ENCODE measurements around the gene KLHDC8A. TPM values are rescaled to one million over a fixed set of nuclear protein-coding genes. Genes with fewer than 3 reads are reported as not detected.
"Not testable (repeated sequence)": the region's sequence is repeated elsewhere in the genome, so short reads cannot be mapped to it uniquely, and the experiment has no call there.

The KLHDC8A gene, protein sequence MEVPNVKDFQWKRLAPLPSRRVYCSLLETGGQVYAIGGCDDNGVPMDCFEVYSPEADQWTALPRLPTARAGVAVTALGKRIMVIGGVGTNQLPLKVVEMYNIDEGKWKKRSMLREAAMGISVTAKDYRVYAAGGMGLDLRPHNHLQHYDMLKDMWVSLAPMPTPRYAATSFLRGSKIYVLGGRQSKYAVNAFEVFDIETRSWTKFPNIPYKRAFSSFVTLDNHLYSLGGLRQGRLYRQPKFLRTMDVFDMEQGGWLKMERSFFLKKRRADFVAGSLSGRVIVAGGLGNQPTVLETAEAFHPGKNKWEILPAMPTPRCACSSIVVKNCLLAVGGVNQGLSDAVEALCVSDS
- 1 to 10 TPM in 1 of 3 donors, under 1 TPM in 2; 0.17 to 1.8 (median 0.78) TPM for total RNA-seq
- long read RNA-seq, donor 1, partial matches to known transcripts = 1 of 1 reads
- long read RNA-seq, donor 1, other reads (novel, unspliced or antisense) = 0 of 1 reads
- long read RNA-seq, donor 2 = 0 reads

DNA sequence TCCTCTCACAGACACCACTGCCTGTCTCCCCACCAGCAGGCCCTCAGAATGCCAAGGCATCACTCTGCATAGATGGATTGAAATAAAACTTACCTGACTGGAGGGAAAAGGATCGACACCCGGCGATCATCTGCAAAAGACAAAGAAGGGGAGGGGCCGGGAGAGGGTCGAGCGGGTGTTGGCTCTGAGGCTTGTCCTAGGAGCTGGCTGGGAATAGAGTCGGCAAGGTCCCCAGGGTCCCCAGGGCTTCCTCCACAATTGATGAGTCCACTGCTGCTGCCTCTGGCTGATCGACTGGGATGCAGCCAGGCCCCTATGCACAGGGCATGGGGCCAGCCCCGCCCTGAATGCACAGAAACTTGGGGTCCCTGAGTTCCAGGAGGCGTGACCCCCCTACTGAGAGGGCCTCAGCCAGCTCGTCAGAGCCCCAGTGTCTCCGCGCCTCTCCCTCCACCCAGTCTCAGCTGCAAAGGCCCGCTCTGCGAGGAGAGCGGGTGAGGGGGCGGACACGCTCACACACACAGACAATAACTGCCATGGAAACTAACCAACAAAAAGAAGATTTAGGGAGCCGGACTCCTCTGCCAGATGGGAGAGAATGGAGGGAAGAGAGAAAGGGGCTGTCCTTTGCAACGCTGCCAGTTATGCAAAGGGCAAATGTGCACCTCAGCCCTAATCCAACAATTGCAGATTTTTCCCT, at the start of gene KLHDC8A:
KLHDC8A (minus strand) TSS at position 483 of the 700 bp plus-strand sequence. CDS start 13,318 bp downstream, outside the sequence.
- no peaks in the 10 kb centered on the region for H3K9me3 ChIP-seq
- H3K4me1 ChIP-seq (ENCODE audit: low read depth) = peaks cover 13% of the 10 kb centered on the region
- DNase-seq (no peak), ATAC-seq (no peak)
- no peak within 1 kb of the TSS for H3K4me3 ChIP-seq
- intact Hi-C loops (cut with DNase I, micrococcal nuclease) = no loop called here
- no peaks in the 10 kb centered on the region for H3K36me3 ChIP-seq (ENCODE audit: low read depth)
- TF ChIP-seq, protein P1, sequence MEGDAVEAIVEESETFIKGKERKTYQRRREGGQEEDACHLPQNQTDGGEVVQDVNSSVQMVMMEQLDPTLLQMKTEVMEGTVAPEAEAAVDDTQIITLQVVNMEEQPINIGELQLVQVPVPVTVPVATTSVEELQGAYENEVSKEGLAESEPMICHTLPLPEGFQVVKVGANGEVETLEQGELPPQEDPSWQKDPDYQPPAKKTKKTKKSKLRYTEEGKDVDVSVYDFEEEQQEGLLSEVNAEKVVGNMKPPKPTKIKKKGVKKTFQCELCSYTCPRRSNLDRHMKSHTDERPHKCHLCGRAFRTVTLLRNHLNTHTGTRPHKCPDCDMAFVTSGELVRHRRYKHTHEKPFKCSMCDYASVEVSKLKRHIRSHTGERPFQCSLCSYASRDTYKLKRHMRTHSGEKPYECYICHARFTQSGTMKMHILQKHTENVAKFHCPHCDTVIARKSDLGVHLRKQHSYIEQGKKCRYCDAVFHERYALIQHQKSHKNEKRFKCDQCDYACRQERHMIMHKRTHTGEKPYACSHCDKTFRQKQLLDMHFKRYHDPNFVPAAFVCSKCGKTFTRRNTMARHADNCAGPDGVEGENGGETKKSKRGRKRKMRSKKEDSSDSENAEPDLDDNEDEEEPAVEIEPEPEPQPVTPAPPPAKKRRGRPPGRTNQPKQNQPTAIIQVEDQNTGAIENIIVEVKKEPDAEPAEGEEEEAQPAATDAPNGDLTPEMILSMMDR (IDR thresholded peaks at IDR 0.05) = no peak

DNA sequence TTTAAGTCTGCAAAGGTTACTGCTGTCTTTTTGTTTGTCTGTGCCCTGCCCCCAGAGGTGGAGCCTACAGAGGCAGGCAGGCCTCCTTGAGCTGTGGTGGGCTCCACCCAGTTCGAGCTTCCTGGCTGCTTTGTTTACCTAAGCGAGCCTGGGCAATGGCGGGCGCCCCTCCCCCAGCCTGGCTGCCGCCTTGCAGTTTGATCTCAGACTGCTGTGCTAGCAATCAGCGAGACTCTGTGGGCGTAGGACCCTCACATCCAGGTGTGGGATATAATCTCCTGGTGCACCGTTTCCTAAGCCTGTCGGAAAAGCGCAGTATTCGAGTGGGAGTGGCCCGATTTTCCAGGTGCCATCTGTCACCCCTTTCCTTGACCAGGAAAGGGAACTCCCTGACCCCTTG, 49.5 kb upstream of the KLHDC8A start:
- ATAC-seq; H3K4me3 ChIP-seq; H3K36me3 ChIP-seq (ENCODE audit: low read depth); H3K9me3 ChIP-seq; H3K4me1 ChIP-seq (ENCODE audit: low read depth); intact Hi-C loops (cut with DNase I, micrococcal nuclease): not testable (repeated sequence)
- DNase-seq = peak in 1 of 3 donors; percentile 56

DNA sequence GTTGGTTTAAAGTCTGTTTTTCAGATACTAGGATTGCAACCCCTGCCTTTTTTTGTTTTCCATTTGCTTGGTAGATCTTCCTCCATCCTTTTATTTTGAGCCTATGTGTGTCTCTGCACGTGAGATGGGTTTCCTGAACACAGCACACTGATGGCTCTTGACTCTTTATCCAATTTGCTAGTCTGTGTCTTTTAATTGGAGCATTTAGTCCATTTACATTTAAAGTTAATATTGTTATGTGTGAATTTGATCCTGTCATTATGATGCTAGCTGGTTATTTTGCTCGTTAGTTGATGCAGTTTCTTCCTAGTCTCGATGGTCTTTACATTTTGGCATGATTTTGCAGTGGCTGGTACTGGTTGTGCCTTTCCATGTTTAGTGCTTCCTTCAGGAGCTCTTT, 47.8 kb upstream of the KLHDC8A start:
- H3K4me1 ChIP-seq (ENCODE audit: low read depth); intact Hi-C loops (cut with DNase I, micrococcal nuclease); H3K4me3 ChIP-seq; H3K9me3 ChIP-seq; H3K36me3 ChIP-seq (ENCODE audit: low read depth); DNase-seq; ATAC-seq: not testable (repeated sequence)

DNA sequence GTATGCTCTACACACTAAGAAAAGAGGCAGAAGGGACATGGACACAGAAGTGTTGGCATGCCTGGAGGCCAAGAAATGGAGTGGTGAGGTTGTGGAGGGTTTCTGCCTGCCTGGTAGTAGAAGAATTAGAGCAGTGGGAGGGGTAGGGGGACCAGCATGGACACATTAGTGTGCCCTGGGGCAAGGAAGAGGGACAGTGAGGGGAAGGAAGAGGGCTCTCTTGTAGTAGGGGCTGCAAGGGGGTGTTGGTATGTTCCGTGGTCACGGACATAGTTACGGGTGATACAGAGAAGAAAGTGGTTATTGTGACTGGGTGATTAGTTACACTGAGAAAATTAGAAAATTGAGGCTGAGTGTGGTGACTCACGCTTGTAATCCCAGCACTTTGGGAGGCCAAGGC, 41.9 kb upstream of the KLHDC8A start:
- TF ChIP-seq, protein P1 (IDR thresholded peaks at IDR 0.05) = no peak
- H3K36me3 ChIP-seq (ENCODE audit: low read depth) = no peaks in the 10 kb centered on the region
- no peak for DNase-seq
- no peak for ATAC-seq
- no peak overlapping the region for H3K4me3 ChIP-seq
- H3K9me3 ChIP-seq = no peaks in the 10 kb centered on the region
- intact Hi-C loops (cut with DNase I, micrococcal nuclease) = no loop called here
- no peaks in the 10 kb centered on the region for H3K4me1 ChIP-seq (ENCODE audit: low read depth)

DNA sequence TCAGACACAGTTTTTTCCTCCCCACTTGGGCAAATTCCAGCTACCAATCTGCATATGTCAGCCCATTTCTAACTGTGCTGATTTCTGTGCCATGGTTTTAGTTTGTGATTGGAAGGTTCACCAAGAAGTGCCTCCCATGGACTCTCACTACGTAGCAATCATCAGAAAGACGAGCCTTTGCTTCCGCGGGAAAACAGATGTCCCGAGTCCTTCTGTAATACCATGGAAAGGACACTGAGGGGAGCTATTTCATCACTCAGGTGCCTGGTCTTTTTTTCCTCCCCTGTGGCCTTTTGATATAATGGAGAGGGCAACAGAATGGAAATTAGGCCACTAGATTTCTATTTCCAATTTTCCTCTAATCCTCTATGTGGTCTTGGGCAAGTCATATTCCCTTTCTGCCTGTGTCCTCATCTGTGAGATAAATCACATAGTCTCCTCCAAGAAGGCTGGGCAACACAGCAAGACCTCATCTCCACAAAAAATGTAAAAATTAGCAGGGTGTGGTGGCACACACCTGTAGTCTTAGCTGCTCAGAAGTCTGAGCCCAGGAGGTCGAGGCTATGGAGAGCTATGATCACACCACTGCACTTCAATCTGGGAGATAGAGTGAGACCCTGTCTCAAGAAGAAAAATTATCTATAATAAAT, 40.4 kb upstream of the KLHDC8A start:
- H3K36me3 ChIP-seq (ENCODE audit: low read depth) = no peaks in the 10 kb centered on the region
- intact Hi-C loops (cut with DNase I, micrococcal nuclease) = no loop called here
- H3K4me3 ChIP-seq = no peak overlapping the region
- H3K9me3 ChIP-seq = no peaks in the 10 kb centered on the region
- TF ChIP-seq, protein P1 (IDR thresholded peaks at IDR 0.05) = peak; percentile 34
- no peaks in the 10 kb centered on the region for H3K4me1 ChIP-seq (ENCODE audit: low read depth)
- ATAC-seq (peak; percentile 86), DNase-seq (peak in 1 of 3 donors; percentile 36)

DNA sequence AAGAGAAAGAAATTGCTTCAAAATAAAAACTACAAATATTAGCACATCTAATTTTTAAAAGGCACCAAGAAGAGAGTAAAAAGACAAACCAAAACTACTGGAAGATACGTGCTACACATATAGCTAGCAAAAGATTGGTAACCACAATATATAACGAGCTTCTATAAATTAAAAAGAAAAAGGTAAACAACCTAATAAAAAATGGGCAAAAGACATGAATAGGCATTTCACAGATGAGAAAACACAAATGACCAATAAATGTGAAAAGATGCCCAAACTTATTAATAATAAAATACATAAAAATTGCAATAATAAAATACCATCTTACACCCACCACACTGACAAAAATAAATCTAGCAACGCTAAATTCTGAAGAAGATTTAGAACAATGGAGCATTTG, 38.9 kb upstream of the KLHDC8A start:
- Histone ChIP-seq H3K9me3 (no peaks in the 10 kb centered on the region), H3K4me3 (no peak overlapping the region), H3K36me3 (ENCODE audit: low read depth) (no peaks in the 10 kb centered on the region), H3K4me1 (ENCODE audit: low read depth) (no peaks in the 10 kb centered on the region)
- TF ChIP-seq, protein P1 (IDR thresholded peaks at IDR 0.05) = no peak
- intact Hi-C loops (cut with DNase I, micrococcal nuclease) = no loop called here
- DNase-seq (no peak), ATAC-seq (no peak)
